Astrocyte (in vitro differentiated cells and primary cell): ENCODE measurements around the gene CDK5RAP2. TPM values are rescaled to one million over a fixed set of nuclear protein-coding genes. Genes with fewer than 3 reads are reported as not detected.

ENCODE experiments used
- DNase-seq: peaks from one replicate; pipeline ENCODE4 v3.0.0-alpha.2; 2010; ENCODE audit warnings: low read depth
- FAIRE-seq: peaks from 2 replicates; lab custom pipeline; 2011; peaks lifted over from hg19 to GRCh38; lab: Jason Lieb, UNC
- H2AFZ ChIP-seq: 2 replicates; pipeline ENCODE4 v1.6.0; 2012; ENCODE audit warnings: low read depth, low read length, inconsistent platforms
- H3K27ac ChIP-seq: 2 replicates; pipeline ENCODE4 v1.5.1; 2011; ENCODE audit warnings: low read depth, low read length, inconsistent platforms
- H3K27me3 ChIP-seq: 2 replicates; pipeline ENCODE4 v1.6.0; 2011; ENCODE audit warnings: low read length, inconsistent platforms; ENCODE audit not compliant: insufficient read depth
- H3K36me3 ChIP-seq: 2 replicates; pipeline ENCODE4 v1.5.1; 2011; ENCODE audit warnings: low read length, inconsistent platforms; ENCODE audit not compliant: insufficient read depth
- H3K4me1 ChIP-seq: 2 replicates; pipeline ENCODE4 v1.5.1; 2011; ENCODE audit warnings: low read length, inconsistent platforms; ENCODE audit not compliant: insufficient read depth
- H3K4me2 ChIP-seq: 2 replicates; pipeline ENCODE4 v1.6.0; 2012; ENCODE audit warnings: low read length, inconsistent platforms
- H3K4me3 ChIP-seq: 2 replicates; pipeline ENCODE4 v1.5.1; 2011; ENCODE audit warnings: low read depth, mild to moderate bottlenecking, low read length, inconsistent platforms; ENCODE audit not compliant: insufficient read depth
- H3K79me2 ChIP-seq: 2 replicates; pipeline ENCODE4 v1.6.0; 2012; ENCODE audit warnings: mild to moderate bottlenecking, low read length, inconsistent platforms; ENCODE audit not compliant: insufficient read depth
- H3K9ac ChIP-seq: 2 replicates; pipeline ENCODE4 v1.6.0; 2012; ENCODE audit warnings: mild to moderate bottlenecking, low read length, inconsistent platforms
- H3K9me3 ChIP-seq: 2 replicates; pipeline ENCODE4 v1.5.1; 2012; ENCODE audit warnings: low read depth, mild to moderate bottlenecking, low read length, inconsistent platforms; ENCODE audit not compliant: insufficient read depth
- H4K20me1 ChIP-seq: 2 replicates; pipeline ENCODE4 v1.6.0; 2012; ENCODE audit warnings: low read length, inconsistent platforms; ENCODE audit not compliant: insufficient read depth
- H3K27ac Mint-ChIP-seq: one replicate; pipeline ENCODE4 v1.8.0; 2021; ENCODE audit warnings: mild to moderate bottlenecking, mixed read lengths; ENCODE audit not compliant: unreplicated experiment
- H3K27me3 Mint-ChIP-seq: one replicate; pipeline ENCODE4 v1.8.0; 2021; ENCODE audit warnings: low read depth, mixed read lengths; ENCODE audit not compliant: unreplicated experiment
- H3K36me3 Mint-ChIP-seq: one replicate; pipeline ENCODE4 v1.8.0; 2021; ENCODE audit warnings: low read depth, mixed read lengths; ENCODE audit not compliant: unreplicated experiment
- H3K4me1 Mint-ChIP-seq: one replicate; pipeline ENCODE4 v1.8.0; 2021; ENCODE audit warnings: low read depth, mixed read lengths; ENCODE audit not compliant: unreplicated experiment
- H3K4me3 Mint-ChIP-seq: one replicate; pipeline ENCODE4 v1.8.0; 2021; ENCODE audit warnings: mild to moderate bottlenecking, moderate library complexity, mixed read lengths; ENCODE audit not compliant: unreplicated experiment
- H3K9me3 Mint-ChIP-seq: one replicate; pipeline ENCODE4 v1.8.0; 2021; ENCODE audit warnings: mild to moderate bottlenecking, mixed read lengths; ENCODE audit not compliant: unreplicated experiment
- EZH2 ChIP-seq: IDR thresholded peaks from 2 replicates; pipeline ENCODE4 v1.6.1; 2012; ENCODE audit warnings: mild to moderate bottlenecking, low read length, inconsistent platforms; ENCODE audit not compliant: insufficient read depth
- total RNA-seq: library from RNA; stranded (reverse); gene quantifications from 2 replicates; pipeline ENCODE4 v1.2.1, GENCODE V29; 2021
- TF ChIP-seq, protein P1 (sequence below): IDR thresholded peaks from 2 replicates; pipeline ENCODE4 v1.5.1; 2011; ENCODE audit warnings: low read depth, mild to moderate bottlenecking, inconsistent platforms, low read length, moderate library complexity; ENCODE audit not compliant: insufficient read depth

Gene CDK5RAP2
- total RNA-seq, 1 donor from 2014 or later, result 36.3 TPM

GRCh38 chr9:120583958-120584369, 4.0 kb upstream of the CDK5RAP2 start:
- H3K9ac ChIP-seq, result peak overlapping the region; percentile 20
- FAIRE-seq (no peak), DNase-seq (peak; percentile 92)
- H3K79me2 ChIP-seq, result peaks cover 12% of the 10 kb centered on the region
- H3K9me3 ChIP-seq, result no peaks in the 10 kb centered on the region
- no peaks in the 10 kb centered on the region for H3K27me3 ChIP-seq
- Mint-ChIP-seq H3K36me3 (peaks cover 2% of the 10 kb centered on the region), H3K27ac (peak overlapping the region; percentile 49), H3K4me1 (no peaks in the 10 kb centered on the region), H3K27me3 (no peaks in the 10 kb centered on the region), H3K4me3 (no peak overlapping the region), H3K9me3 (no peaks in the 10 kb centered on the region)
- peaks cover 19% of the 10 kb centered on the region for H3K4me1 ChIP-seq
- H3K4me2 ChIP-seq, result peak overlapping the region; percentile 29
- TF ChIP-seq, protein P1, sequence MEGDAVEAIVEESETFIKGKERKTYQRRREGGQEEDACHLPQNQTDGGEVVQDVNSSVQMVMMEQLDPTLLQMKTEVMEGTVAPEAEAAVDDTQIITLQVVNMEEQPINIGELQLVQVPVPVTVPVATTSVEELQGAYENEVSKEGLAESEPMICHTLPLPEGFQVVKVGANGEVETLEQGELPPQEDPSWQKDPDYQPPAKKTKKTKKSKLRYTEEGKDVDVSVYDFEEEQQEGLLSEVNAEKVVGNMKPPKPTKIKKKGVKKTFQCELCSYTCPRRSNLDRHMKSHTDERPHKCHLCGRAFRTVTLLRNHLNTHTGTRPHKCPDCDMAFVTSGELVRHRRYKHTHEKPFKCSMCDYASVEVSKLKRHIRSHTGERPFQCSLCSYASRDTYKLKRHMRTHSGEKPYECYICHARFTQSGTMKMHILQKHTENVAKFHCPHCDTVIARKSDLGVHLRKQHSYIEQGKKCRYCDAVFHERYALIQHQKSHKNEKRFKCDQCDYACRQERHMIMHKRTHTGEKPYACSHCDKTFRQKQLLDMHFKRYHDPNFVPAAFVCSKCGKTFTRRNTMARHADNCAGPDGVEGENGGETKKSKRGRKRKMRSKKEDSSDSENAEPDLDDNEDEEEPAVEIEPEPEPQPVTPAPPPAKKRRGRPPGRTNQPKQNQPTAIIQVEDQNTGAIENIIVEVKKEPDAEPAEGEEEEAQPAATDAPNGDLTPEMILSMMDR, result no peak
- no peak for TF ChIP-seq EZH2
- H4K20me1 ChIP-seq, result no peaks in the 10 kb centered on the region
- peak overlapping the region; percentile 28 for H2AFZ ChIP-seq
- H3K36me3 ChIP-seq, result no peaks in the 10 kb centered on the region
- H3K27ac ChIP-seq, result peak overlapping the region; percentile 76
- no peak overlapping the region for H3K4me3 ChIP-seq

GRCh38 chr9:120579139-120580050, 572 bp downstream of the CDK5RAP2 start:
- DNase-seq (no peak), FAIRE-seq (no peak)
- Histone ChIP-seq H3K9ac (peak overlapping the region; percentile 89), H3K4me1 (peaks cover 21% of the 10 kb centered on the region), H3K27ac (peak overlapping the region; percentile 73), H3K36me3 (no peaks in the 10 kb centered on the region), H3K4me3 (peak overlapping the region; percentile 88), H3K27me3 (no peaks in the 10 kb centered on the region), H2AFZ (peak overlapping the region; percentile 87), H4K20me1 (peaks cover 1% of the 10 kb centered on the region), H3K9me3 (no peaks in the 10 kb centered on the region), H3K4me2 (peak overlapping the region; percentile 91), H3K79me2 (peaks cover 57% of the 10 kb centered on the region)
- Mint-ChIP-seq H3K4me1 (no peaks in the 10 kb centered on the region), H3K4me3 (peak overlapping the region; percentile 96), H3K27me3 (no peaks in the 10 kb centered on the region), H3K9me3 (no peaks in the 10 kb centered on the region), H3K36me3 (peaks cover 2% of the 10 kb centered on the region), H3K27ac (peak overlapping the region; percentile 89)
- TF ChIP-seq EZH2, result no peak
- TF ChIP-seq, protein P1, result no peak
